ENCODE data around the gene HRCT1. TPM values are rescaled to one million over a fixed set of nuclear protein-coding genes. Genes with fewer than 3 reads are reported as not detected.

HRCT1 gene
- total RNA-seq, 1 experiment from 2014 or later: 0.63 TPM

DNA sequence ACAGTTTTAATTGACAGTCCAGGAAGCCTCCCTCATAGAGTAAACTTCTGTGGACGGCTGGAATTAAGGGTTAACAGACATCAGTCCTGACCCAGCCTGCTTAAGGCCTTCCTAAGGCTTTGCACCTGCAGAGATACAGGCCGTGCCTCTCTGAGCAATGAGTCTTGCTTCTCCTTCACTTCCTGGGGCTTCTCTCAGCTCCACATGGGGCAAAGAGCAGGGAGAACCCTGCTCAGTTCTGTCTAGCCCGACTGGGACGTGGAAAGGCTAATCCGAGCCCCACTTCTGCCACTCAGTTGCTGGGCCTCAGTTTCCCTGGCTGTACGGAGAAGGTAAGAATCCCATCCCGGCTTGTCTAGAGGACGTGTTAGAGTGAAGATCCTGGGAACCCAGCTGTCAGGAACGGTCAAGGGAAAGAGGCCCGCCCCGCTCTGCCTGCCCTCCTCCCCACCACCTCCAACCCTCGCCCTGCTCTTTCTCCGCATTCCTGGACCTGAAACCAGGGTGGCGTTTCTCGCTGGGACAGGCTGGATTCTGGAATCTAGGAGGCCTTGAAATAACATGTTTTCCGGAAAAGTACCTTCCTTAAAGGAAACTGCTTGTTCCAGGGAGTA is 9.8 kb downstream of the HRCT1 start:
- no peak overlapping the region for H3K4me3 ChIP-seq
- H3K36me3 ChIP-seq: no peaks in the 10 kb centered on the region
- no peak overlapping the region for H3K27ac ChIP-seq
- no peaks in the 10 kb centered on the region for H3K27me3 ChIP-seq (replicated peaks)
- DNase-seq (ENCODE audit: low read depth in 1 of 2, low spot score in 2 of 2): no peak
- H3K9me3 ChIP-seq (replicated peaks): no peaks in the 10 kb centered on the region
- H3K4me1 ChIP-seq (replicated peaks): peaks cover 1% of the 10 kb centered on the region; the same call in 1 of the 2 replicates

GRCh38 chr9:35917261-35917660 is 11.3 kb downstream of the HRCT1 start:
- no peaks in the 10 kb centered on the region for H3K4me1 ChIP-seq (replicated peaks)
- H3K27me3 ChIP-seq (replicated peaks): no peaks in the 10 kb centered on the region
- no peak for DNase-seq (ENCODE audit: low read depth in 1 of 2, low spot score in 2 of 2)
- no peaks in the 10 kb centered on the region for H3K9me3 ChIP-seq (replicated peaks)
- H3K27ac ChIP-seq: no peak overlapping the region
- H3K4me3 ChIP-seq: no peak overlapping the region
- H3K36me3 ChIP-seq: no peaks in the 10 kb centered on the region

DNA sequence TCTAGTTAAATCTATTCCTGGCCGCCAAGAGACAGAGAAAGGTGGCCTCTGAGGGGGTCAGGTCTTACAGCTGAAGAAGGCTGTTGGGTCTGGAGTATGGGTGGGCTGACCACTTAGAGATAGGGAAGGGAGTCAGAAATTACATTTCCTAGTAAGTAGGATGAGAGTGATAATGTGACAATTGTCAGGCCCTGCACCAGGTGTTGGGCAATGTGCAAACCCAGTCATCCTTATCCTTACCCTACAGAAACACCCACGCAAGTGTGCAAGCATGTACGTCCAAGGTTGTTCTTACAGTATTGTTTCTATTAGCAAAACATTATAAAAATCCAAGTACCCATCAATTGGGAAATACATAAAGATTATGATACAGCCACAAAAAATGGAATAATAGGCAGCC is 12.8 kb downstream of the HRCT1 start:
- Histone ChIP-seq H3K27ac (no peak overlapping the region), H3K27me3 (replicated peaks) (no peaks in the 10 kb centered on the region), H3K36me3 (no peaks in the 10 kb centered on the region), H3K4me1 (replicated peaks) (peaks cover 6% of the 10 kb centered on the region), H3K9me3 (replicated peaks) (no peaks in the 10 kb centered on the region), H3K4me3 (no peak overlapping the region)
- no peak for DNase-seq (ENCODE audit: low read depth in 1 of 2, low spot score in 2 of 2)

- Histone ChIP-seq H3K9me3 (replicated peaks) (no peaks in the 10 kb centered on the region), H3K36me3 (no peaks in the 10 kb centered on the region), H3K4me3 (no peak overlapping the region), H3K27ac (no peak overlapping the region), H3K4me1 (replicated peaks) (peaks cover 13% of the 10 kb centered on the region), H3K27me3 (replicated peaks) (no peaks in the 10 kb centered on the region)
- no peak for DNase-seq (ENCODE audit: low read depth in 1 of 2, low spot score in 2 of 2)
These were observed 13.4 kb downstream of the HRCT1 start for GRCh38 chr9:35919212-35920008.

GRCh38 chr9:35920051-35920620 is 14.1 kb downstream of the HRCT1 start:
- Histone ChIP-seq H3K36me3 (no peaks in the 10 kb centered on the region), H3K27ac (no peak overlapping the region), H3K4me1 (replicated peaks) (peaks cover 20% of the 10 kb centered on the region), H3K4me3 (no peak overlapping the region), H3K27me3 (replicated peaks) (no peaks in the 10 kb centered on the region), H3K9me3 (replicated peaks) (no peaks in the 10 kb centered on the region; the same call in 1 of the 2 replicates)
- no peak for DNase-seq (ENCODE audit: low read depth in 1 of 2, low spot score in 2 of 2)

GRCh38 chr9:35923598-35923926 is 17.6 kb downstream of the HRCT1 start:
- no peak overlapping the region for H3K4me3 ChIP-seq
- H3K27me3 ChIP-seq (replicated peaks): no peaks in the 10 kb centered on the region
- H3K27ac ChIP-seq: peak overlapping the region; percentile 95
- H3K36me3 ChIP-seq: no peaks in the 10 kb centered on the region
- DNase-seq (ENCODE audit: low read depth in 1 of 2, low spot score in 2 of 2): no peak
- H3K4me1 ChIP-seq (replicated peaks): peaks cover 22% of the 10 kb centered on the region
- H3K9me3 ChIP-seq (replicated peaks): no peaks in the 10 kb centered on the region; the same call in 1 of the 2 replicates

DNA sequence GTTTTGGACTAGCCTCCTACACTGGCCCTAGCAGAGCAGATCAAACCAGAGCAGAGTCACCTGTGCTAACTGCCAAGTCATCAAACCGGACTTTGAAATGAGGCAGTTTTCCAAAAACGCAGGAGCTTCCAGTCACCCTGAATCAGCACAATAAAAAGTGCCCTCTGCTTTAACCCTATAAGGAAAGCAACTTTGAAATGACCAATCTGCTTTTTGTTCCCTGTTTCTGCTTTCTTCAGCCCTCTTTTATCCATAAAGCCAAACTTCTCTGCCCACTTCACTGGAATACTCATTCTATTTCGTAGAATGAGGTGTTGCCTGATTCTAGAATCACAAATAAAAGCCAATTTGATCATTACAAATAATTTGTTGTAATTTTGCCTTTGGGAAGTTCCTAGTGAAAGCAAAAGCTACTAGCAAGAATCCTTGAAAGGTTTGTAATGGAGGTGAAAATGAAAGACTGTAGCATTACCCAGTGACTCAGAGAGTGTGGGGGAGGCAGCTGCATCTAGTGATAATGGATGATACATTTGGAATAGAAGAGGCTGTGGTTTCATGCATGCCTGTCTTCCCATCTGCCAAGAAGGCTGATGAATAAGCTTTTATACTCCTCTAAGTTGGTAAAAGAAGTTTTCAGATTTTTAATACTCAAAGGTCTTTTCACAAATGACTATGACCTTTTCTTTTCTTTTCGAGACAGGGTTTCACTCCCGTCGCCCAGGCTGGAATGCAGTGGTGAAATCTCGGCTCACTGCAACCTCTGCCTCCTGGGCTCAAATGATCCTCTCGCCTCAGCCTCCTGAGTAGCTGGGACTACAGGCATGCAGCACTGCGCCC is 18.1 kb downstream of the HRCT1 start:
- Histone ChIP-seq H3K4me1 (replicated peaks) (peaks cover 22% of the 10 kb centered on the region), H3K4me3 (no peak overlapping the region), H3K27ac (peak overlapping the region; percentile 95), H3K36me3 (no peaks in the 10 kb centered on the region), H3K9me3 (replicated peaks) (no peaks in the 10 kb centered on the region; the same call in 1 of the 2 replicates), H3K27me3 (replicated peaks) (no peaks in the 10 kb centered on the region)
- DNase-seq (ENCODE audit: low read depth in 1 of 2, low spot score in 2 of 2): peak; percentile 61 to 74

DNA sequence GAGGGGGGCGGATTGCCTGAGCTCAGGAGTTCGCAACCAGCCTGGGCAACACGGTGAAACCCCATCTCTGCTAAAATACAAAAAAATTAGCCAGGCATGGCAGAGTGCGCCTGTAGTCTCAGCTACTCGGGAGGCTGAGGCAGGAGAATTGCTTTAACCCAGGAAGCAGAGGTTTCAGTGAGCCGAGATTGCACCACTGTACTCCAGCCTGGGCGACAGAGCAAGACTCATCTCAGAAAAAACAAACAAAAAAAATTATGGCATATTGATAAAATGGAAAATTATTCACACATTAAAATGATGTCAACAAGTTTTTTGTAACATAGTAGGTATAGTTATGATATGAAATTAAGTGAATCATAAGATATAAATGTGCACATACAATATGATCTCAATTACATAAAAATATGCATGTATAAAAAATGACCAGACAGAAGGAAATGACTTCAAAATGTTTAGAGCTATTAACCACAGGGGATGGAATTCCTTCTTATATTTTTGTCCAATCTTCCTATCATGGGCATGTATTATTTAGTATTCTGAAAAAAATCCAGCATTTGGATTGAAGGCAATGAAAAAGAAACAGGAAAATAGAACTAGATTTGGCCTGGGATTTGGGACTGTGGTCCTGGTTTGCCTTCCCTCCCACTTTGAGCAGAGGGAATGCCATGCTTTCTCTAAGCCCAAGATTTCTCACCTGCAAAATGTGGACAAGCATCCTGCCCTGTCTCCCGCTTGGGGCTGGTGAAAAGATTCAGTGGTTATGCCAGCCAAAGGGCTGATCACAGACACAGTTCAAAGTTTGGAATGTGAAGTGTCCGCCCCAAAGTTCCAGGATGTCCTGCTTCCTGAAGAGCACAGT is 22.8 kb downstream of the HRCT1 start:
- Histone ChIP-seq H3K27ac (no peak overlapping the region), H3K27me3 (replicated peaks) (no peaks in the 10 kb centered on the region), H3K4me3 (no peak overlapping the region), H3K4me1 (replicated peaks) (peaks cover 15% of the 10 kb centered on the region), H3K9me3 (replicated peaks) (no peaks in the 10 kb centered on the region; the same call in 1 of the 2 replicates), H3K36me3 (no peaks in the 10 kb centered on the region)
- no peak for DNase-seq (ENCODE audit: low read depth in 1 of 2, low spot score in 2 of 2)

- no peak overlapping the region for H3K4me3 ChIP-seq
- H3K27me3 ChIP-seq (replicated peaks): no peaks in the 10 kb centered on the region
- H3K36me3 ChIP-seq: no peaks in the 10 kb centered on the region
- H3K27ac ChIP-seq: no peak overlapping the region
- H3K4me1 ChIP-seq (replicated peaks): peaks cover 10% of the 10 kb centered on the region
- DNase-seq (ENCODE audit: low read depth in 1 of 2, low spot score in 2 of 2): no peak
- H3K9me3 ChIP-seq (replicated peaks): no peaks in the 10 kb centered on the region; the same call in 1 of the 2 replicates
These were observed 23.4 kb downstream of the HRCT1 start for GRCh38 chr9:35929453-35929718.

DNA sequence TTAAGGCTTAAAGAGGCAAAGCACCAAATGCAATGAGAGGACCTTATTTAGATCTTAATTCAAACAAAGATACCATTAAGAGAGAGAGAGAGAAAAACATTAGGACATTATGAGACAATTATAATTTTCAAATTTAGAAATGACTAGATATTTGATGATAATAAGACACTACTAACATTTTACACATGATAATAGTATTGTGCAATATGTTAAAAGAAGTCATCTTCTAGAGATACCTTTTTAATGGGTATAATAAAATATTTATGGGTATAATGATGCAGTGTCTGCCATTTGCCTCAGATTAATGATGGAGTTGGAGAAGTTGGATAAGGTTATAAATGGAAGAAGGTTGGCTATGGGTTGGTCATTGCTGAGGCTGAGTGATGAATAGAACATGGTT is 24.5 kb downstream of the HRCT1 start:
- no peaks in the 10 kb centered on the region for H3K27me3 ChIP-seq (replicated peaks)
- no peaks in the 10 kb centered on the region for H3K9me3 ChIP-seq (replicated peaks)
- H3K27ac ChIP-seq: no peak overlapping the region
- no peak overlapping the region for H3K4me3 ChIP-seq
- H3K4me1 ChIP-seq (replicated peaks): peaks cover 6% of the 10 kb centered on the region
- no peak for DNase-seq (ENCODE audit: low read depth in 1 of 2, low spot score in 2 of 2)
- no peaks in the 10 kb centered on the region for H3K36me3 ChIP-seq

- no peak overlapping the region for H3K4me3 ChIP-seq
- peaks cover 11% of the 10 kb centered on the region for H3K4me1 ChIP-seq (replicated peaks)
- no peak overlapping the region for H3K27ac ChIP-seq
- no peaks in the 10 kb centered on the region for H3K9me3 ChIP-seq (replicated peaks)
- H3K27me3 ChIP-seq (replicated peaks): no peaks in the 10 kb centered on the region
- no peaks in the 10 kb centered on the region for H3K36me3 ChIP-seq
- DNase-seq (ENCODE audit: low read depth in 1 of 2, low spot score in 2 of 2): no peak
These were observed 25.0 kb downstream of the HRCT1 start for GRCh38 chr9:35930989-35931388.

DNA sequence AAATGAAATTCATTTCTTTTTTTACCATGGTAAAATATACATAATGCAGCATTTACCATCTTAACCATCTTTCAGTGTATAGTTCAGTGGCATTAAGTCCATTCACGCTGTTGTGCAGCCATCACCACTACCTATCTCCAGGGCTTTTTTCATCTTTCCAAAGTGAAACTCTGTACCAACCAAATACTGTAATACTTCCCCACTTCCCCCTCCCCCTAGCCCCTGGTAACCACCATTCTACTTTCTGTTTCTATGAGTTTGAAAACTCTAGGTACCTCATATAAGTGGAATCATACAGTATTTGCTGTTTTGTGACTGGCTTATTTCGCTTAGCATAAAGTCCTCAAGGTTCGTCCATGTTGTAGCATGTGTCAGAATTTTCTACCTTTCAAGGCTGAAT is 26.7 kb downstream of the HRCT1 start:
- H3K9me3 ChIP-seq (replicated peaks): no peaks in the 10 kb centered on the region
- DNase-seq (ENCODE audit: low read depth in 1 of 2, low spot score in 2 of 2): no peak
- no peak overlapping the region for H3K27ac ChIP-seq
- peaks cover 27% of the 10 kb centered on the region for H3K4me1 ChIP-seq (replicated peaks)
- H3K4me3 ChIP-seq: no peak overlapping the region
- H3K36me3 ChIP-seq: no peaks in the 10 kb centered on the region
- H3K27me3 ChIP-seq (replicated peaks): no peaks in the 10 kb centered on the region

- DNase-seq (ENCODE audit: low read depth in 1 of 2, low spot score in 2 of 2): no peak
- no peak overlapping the region for H3K27ac ChIP-seq
- H3K36me3 ChIP-seq: no peaks in the 10 kb centered on the region
- H3K27me3 ChIP-seq (replicated peaks): no peaks in the 10 kb centered on the region
- H3K9me3 ChIP-seq (replicated peaks): no peaks in the 10 kb centered on the region
- H3K4me1 ChIP-seq (replicated peaks): peaks cover 27% of the 10 kb centered on the region
- no peak overlapping the region for H3K4me3 ChIP-seq
These were observed 27.6 kb downstream of the HRCT1 start for GRCh38 chr9:35933550-35934067.
